ENCODE measurements around the gene TMEM255B.

GRCh38 chr13:113802761-113803160 is 43.7 kb downstream of the TMEM255B start:
- TF ChIP-seq EP300 (IDR thresholded peaks at IDR 0.05): no peak
- TF ChIP-seq CTCF (IDR thresholded peaks at IDR 0.05): no peak

Data from upper lobe of left lung (tissue), 4 donors.